Activated T-helper 1 cell treated with anti-CD3 and anti-CD28 coated beads, Interleukin-2, amount 50 U/mL, for 16 hours (primary cell): ENCODE results near the gene LINGO3.
"Not testable (repeated sequence)": the region's sequence is repeated elsewhere in the genome, so short reads cannot be mapped to it uniquely, and the experiment has no call there.

Experiments used
- DNase-seq, 2 donors: peaks; one replicate each; pipeline ENCODE4 v3.0.0-alpha.2; 2020; ENCODE audit warnings: low read depth in 1 of 2, low spot score in 1 of 2

LINGO3 gene

GRCh38 chr19:2308114-2308556 is at the start of gene LINGO3:
Gene LINGO3, minus strand, starts transcription at chr19:2308154. Its CDS starts 16,378 bp downstream, at chr19:2291776.
- no peak for DNase-seq

GRCh38 chr19:2356036-2356646 is 48.2 kb upstream of the LINGO3 start:
- DNase-seq = no peak

- no peak for DNase-seq
These were observed 47.4 kb upstream of the LINGO3 start for GRCh38 chr19:2355168-2356035.

- DNase-seq = no peak
These were observed 46.7 kb upstream of the LINGO3 start for GRCh38 chr19:2354670-2355069.

- no peak for DNase-seq
These were observed 46.1 kb upstream of the LINGO3 start for GRCh38 chr19:2353887-2354592.

GRCh38 chr19:2353159-2353886 is 45.4 kb upstream of the LINGO3 start:
- DNase-seq = no peak

GRCh38 chr19:2352121-2352520 is 44.2 kb upstream of the LINGO3 start:
- DNase-seq = no peak

- DNase-seq = no peak
These were observed 43.6 kb upstream of the LINGO3 start for GRCh38 chr19:2351591-2351990.

GRCh38 chr19:2350656-2351055 is 42.7 kb upstream of the LINGO3 start:
- no peak for DNase-seq

GRCh38 chr19:2349818-2350217 is 41.9 kb upstream of the LINGO3 start:
- not testable (repeated sequence) for DNase-seq

- no peak for DNase-seq
These were observed 38.1 kb upstream of the LINGO3 start for GRCh38 chr19:2345794-2346663.

- no peak for DNase-seq
These were observed 37.1 kb upstream of the LINGO3 start for GRCh38 chr19:2345076-2345475.

- DNase-seq = no peak
These were observed 36.5 kb upstream of the LINGO3 start for GRCh38 chr19:2344381-2344870.

GRCh38 chr19:2343289-2343982 is 35.5 kb upstream of the LINGO3 start:
- DNase-seq = no peak

- DNase-seq = no peak
These were observed 34.8 kb upstream of the LINGO3 start for GRCh38 chr19:2342656-2343288.

GRCh38 chr19:2341982-2342381 is 34.0 kb upstream of the LINGO3 start:
- DNase-seq = no peak

- DNase-seq = no peak
These were observed 33.3 kb upstream of the LINGO3 start for GRCh38 chr19:2341244-2341751.

GRCh38 chr19:2340496-2341243 is 32.7 kb upstream of the LINGO3 start:
- no peak for DNase-seq
